Neural crest cell (in vitro differentiated cells): ENCODE measurements around the gene ZNF415. TPM values are rescaled to one million over a fixed set of nuclear protein-coding genes. Genes with fewer than 3 reads are reported as not detected.

ENCODE experiments used
- DNase-seq: peaks from one replicate; pipeline ENCODE4 v3.0.0; 2021; ENCODE audit warnings: low read depth, mixed read lengths, low spot score
- H3K27ac Mint-ChIP-seq: one replicate; pipeline ENCODE4 v1.8.0; 2021; ENCODE audit warnings: mild to moderate bottlenecking, mixed read lengths; ENCODE audit not compliant: unreplicated experiment
- H3K27me3 Mint-ChIP-seq: 2 replicates; pipeline ENCODE4 v1.8.0; 2021; ENCODE audit warnings: low read depth, mild to moderate bottlenecking, mixed read lengths
- H3K36me3 Mint-ChIP-seq: 2 replicates; pipeline ENCODE4 v1.8.0; 2021; ENCODE audit warnings: low read depth, mild to moderate bottlenecking, mixed read lengths
- H3K4me1 Mint-ChIP-seq: 2 replicates; pipeline ENCODE4 v1.8.0; 2021; ENCODE audit warnings: mixed read lengths
- H3K4me3 Mint-ChIP-seq: one replicate; pipeline ENCODE4 v1.8.0; 2021; ENCODE audit warnings: mild to moderate bottlenecking, mixed read lengths
- H3K9me3 Mint-ChIP-seq: 2 replicates; pipeline ENCODE4 v1.8.0; 2021; ENCODE audit warnings: mixed read lengths
- CTCF ChIP-seq: fragments of 200-600 bp; sonication (generic); conservative IDR thresholded peaks from 2 replicates; pipeline ENCODE4 v1.5.0; 2021; ENCODE audit warnings: antibody characterized with exemption, mild to moderate bottlenecking
- total RNA-seq: library from RNA; stranded (reverse); gene quantifications from 2 replicates; pipeline ENCODE4 v1.2.1, GENCODE V29; 2021

Gene ZNF415
- total RNA-seq, 1 donor from 2014 or later, result 13.6 TPM

GRCh38 chr19:53085496-53085895 is 47.2 kb downstream of the ZNF415 start:
- Mint-ChIP-seq H3K4me1 (peaks cover 4% of the 10 kb centered on the region), H3K36me3 (peaks cover 34% of the 10 kb centered on the region)
- TF ChIP-seq CTCF, result no peak

DNA sequence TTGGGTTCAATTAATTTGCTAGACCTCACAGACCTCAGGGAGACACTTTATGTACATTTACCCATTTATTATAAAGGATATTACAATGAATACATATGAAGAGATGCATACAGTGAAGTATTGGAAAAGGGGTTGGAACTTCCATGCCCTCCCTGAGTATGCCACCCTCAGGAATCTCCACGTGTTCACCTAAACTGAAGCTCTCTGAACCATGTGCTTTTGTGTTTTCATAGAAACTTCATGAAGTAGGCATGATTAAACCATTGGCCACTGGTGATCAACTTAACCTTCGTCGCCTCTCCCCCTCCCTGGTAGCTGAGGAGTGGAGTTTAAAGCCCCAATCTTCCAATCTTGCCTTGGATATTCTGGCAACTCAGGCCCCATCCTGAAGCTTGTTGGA is 49.8 kb downstream of the ZNF415 start:
- no peak for TF ChIP-seq CTCF
- no peaks in the 10 kb centered on the region for H3K27me3 Mint-ChIP-seq
- peaks cover 4% of the 10 kb centered on the region for H3K4me1 Mint-ChIP-seq
- peaks cover 9% of the 10 kb centered on the region for H3K9me3 Mint-ChIP-seq
- H3K27ac Mint-ChIP-seq, result no peak overlapping the region
- no peak overlapping the region for H3K4me3 Mint-ChIP-seq
- peaks cover 42% of the 10 kb centered on the region for H3K36me3 Mint-ChIP-seq
- no peak for DNase-seq

More at GRCh38 chr19:53085496-53085895, 47.2 kb downstream of the ZNF415 start:
- peaks cover 7% of the 10 kb centered on the region for H3K9me3 Mint-ChIP-seq
- DNase-seq, result no peak
- H3K27me3 Mint-ChIP-seq, result no peaks in the 10 kb centered on the region
- H3K4me3 Mint-ChIP-seq, result no peak overlapping the region
- no peak overlapping the region for H3K27ac Mint-ChIP-seq

DNA sequence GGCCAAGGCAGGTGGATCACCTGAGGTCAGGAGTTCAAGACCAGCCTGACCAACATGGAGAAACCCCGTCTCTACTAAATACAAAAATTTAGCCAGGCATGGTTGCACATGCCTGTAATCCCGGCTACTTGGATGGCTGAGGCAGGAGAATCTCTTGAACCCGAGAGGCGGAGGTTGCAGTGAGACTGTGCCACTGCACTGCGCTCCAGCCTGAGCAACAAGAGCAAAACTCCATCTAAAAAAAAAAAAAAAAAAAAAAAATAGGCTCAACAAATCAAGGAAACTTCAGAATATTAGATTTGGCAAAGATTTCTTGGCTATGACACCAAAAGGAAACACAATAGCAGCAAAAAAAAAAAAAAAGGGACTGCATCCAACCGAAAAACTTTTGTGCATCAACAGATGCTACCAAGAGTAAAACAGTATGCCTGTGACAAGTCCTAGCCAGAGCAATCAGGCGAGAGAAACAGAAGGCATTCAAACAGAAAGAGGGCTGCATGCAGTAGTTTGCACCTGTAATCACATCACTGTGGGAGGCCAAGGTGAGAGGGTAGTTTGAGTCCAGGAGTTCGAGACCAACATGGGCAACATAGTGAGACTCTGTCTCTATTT is 53.3 kb downstream of the ZNF415 start:
- no peak for DNase-seq
- Mint-ChIP-seq H3K36me3 (peaks cover 55% of the 10 kb centered on the region), H3K27me3 (no peaks in the 10 kb centered on the region), H3K4me1 (peaks cover 6% of the 10 kb centered on the region), H3K4me3 (no peak overlapping the region), H3K9me3 (peaks cover 9% of the 10 kb centered on the region), H3K27ac (no peak overlapping the region)
- TF ChIP-seq CTCF, result no peak

DNA sequence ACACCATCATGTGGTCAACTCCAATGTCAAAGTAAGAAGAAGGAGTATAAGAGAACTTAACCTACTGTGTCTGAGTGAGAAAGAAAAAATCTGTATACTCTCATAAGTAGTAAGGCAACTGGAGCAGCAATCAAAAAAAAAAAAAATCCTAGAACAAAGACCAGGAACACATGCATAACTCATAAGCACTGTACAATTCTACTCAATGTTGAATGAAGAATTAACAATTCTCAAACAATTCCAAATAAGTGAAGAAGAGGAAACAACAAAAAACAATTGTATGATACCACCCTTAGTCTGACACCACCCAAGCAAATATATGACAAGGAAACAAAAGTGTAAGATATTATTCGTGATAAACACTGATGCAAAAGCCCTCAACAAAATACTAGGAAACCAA is 54.0 kb downstream of the ZNF415 start:
- TF ChIP-seq CTCF, result no peak
- Mint-ChIP-seq H3K36me3 (peaks cover 56% of the 10 kb centered on the region), H3K27ac (no peak overlapping the region), H3K27me3 (no peaks in the 10 kb centered on the region), H3K4me3 (no peak overlapping the region), H3K4me1 (peaks cover 6% of the 10 kb centered on the region), H3K9me3 (peaks cover 9% of the 10 kb centered on the region)
- no peak for DNase-seq

- Mint-ChIP-seq H3K9me3 (peaks cover 12% of the 10 kb centered on the region), H3K4me1 (peaks cover 6% of the 10 kb centered on the region), H3K4me3 (no peak overlapping the region), H3K36me3 (peaks cover 56% of the 10 kb centered on the region), H3K27ac (peak overlapping the region; percentile 12), H3K27me3 (no peaks in the 10 kb centered on the region)
- peak; percentile 66 for DNase-seq
- peak; percentile 83 for TF ChIP-seq CTCF
Observed at GRCh38 chr19:53076984-53077383, 55.7 kb downstream of the ZNF415 start.
